Measurements from ENCODE around the gene TMUB2.

GRCh38 chr17:44219616-44220212 is 32.9 kb downstream of the TMUB2 start, which contains the start of gene UBTF:
- TF ChIP-seq CTCF (IDR thresholded peaks at IDR 0.05; ENCODE audit: insufficient read depth, low read length, poor library complexity, severe bottlenecking), result no peak
- TF ChIP-seq EZH2phosphoT487 (conservative IDR thresholded peaks at IDR 0.05; ENCODE audit: low read length), result no peak

Measured in SU-DHL-6 (cell line).